Esophagus squamous epithelium (tissue), 5 donors: ENCODE measurements around the gene ATR. TPM values are rescaled to one million over a fixed set of nuclear protein-coding genes. Genes with fewer than 3 reads are reported as not detected.

Experiments
- DNase-seq: peaks from one replicate; lab custom pipeline; 2025; lab: John Stamatoyannopoulos, UW
- H3K27ac ChIP-seq, 4 donors: fragments of 200-600 bp; sonication (generic); one replicate each; pipeline ENCODE4 v1.5.1; 2016 to 2019; ENCODE audit warnings: mild to moderate bottlenecking in 1 of 4
- H3K27me3 ChIP-seq, 4 donors: fragments of 200-600 bp; sonication (generic); 1 replicate in 3 of 4; 2 replicates in 1 of 4; pipeline versions ENCODE4 v1.5.1 to v1.6.0; 2017 to 2021; ENCODE audit warnings: antibody characterized with exemption in 1 of 4
- H3K36me3 ChIP-seq, 3 donors: fragments of 200-600 bp; sonication (generic); one replicate each; pipeline ENCODE4 v1.5.1; 2016 to 2019
- H3K4me1 ChIP-seq, 3 donors: fragments of 200-600 bp; sonication (generic); one replicate each; pipeline ENCODE4 v1.5.1; 2017 to 2019
- H3K4me3 ChIP-seq, 4 donors: fragments of 200-600 bp; sonication (generic); 1 replicate in 3 of 4; 2 replicates in 1 of 4; pipeline ENCODE4 v1.5.1; 2016 to 2019; ENCODE audit warnings: mild to moderate bottlenecking in 2 of 4, moderate library complexity in 1 of 4
- H3K9me3 ChIP-seq, 3 donors: fragments of 200-600 bp; sonication (generic); one replicate each; pipeline ENCODE4 v1.5.1; 2016 to 2019
- POLR2A ChIP-seq, 4 donors: fragments of 450-650 bp; IDR thresholded peaks; one replicate each; pipeline ENCODE4 v1.6.1; 2017; ENCODE audit warnings: antibody characterized with exemption in 4 of 4, mild to moderate bottlenecking in 4 of 4, moderate library complexity in 3 of 4
- WGBS, 2 donors: methylation state at CpG; one replicate each; pipeline ENCODE4 v1.1.5; 2018; 5-methylcytosine and 5-hydroxymethylcytosine counted together
- intact Hi-C: fragments of 100-400 bp; cut with DNase I; formaldehyde crosslinking; loops from one replicate; pipeline ENCODE4 v1.15.0; 2022
- total RNA-seq, 4 donors: library from RNA; depleted of rRNA; stranded (reverse); fragments of >200 nt; gene quantifications; one replicate each; pipeline ENCODE4 v1.1.0, GENCODE V29; 2016
- TF ChIP-seq, protein P1 (sequence below), 6 experiments: fragments of 450-650 bp in 4 of 6; fragments of 200-600 bp in 2 of 6; sonication (generic) in 2 of 6; IDR thresholded peaks; one replicate each; pipeline ENCODE4 v1.5.1; 2016 to 2019; ENCODE audit warnings: antibody characterized with exemption in 6 of 6, mild to moderate bottlenecking in 4 of 6, moderate library complexity in 4 of 6
- donor health status: DM: yes; HTN: yes; CAD: no.

ATR gene
- total RNA-seq, 4 donors from 2014 or later = 18.3 to 28.4 (median 19.9) TPM

DNA sequence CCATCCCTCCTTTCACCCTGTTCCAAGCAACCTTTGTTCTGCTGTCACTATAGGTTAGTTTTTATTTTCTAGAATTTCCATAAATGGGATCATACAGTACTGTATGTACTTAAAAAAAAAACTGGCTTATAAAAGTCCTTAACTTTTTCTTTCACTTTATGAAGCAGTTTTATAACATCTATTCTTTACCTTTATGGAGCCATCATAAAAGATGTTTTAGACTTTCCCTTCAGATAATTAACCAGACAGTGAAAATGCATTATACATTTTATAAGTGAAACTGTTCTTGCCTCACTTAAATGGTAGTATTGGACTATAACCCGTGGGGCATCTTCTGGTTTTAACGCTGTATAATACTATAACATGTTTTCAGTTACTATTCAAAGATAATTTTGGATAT lies 43.9 kb upstream of the ATR start:
- WGBS, 2 donors = 88% methylated on average over 2 of the region's 2 CpGs
- Histone ChIP-seq H3K27me3 (no peaks in the 10 kb centered on the region), H3K27ac (no peak overlapping the region), H3K4me3 (no peak overlapping the region), H3K36me3 (no peaks in the 10 kb centered on the region), H3K4me1 (peaks cover 0 to 10% (median 5%) of the 10 kb centered on the region in 3 donors), H3K9me3 (no peaks in the 10 kb centered on the region)
- intact Hi-C loops = no loop called here
- no peak for TF ChIP-seq POLR2A (IDR thresholded peaks at IDR 0.05)
- TF ChIP-seq, protein P1, sequence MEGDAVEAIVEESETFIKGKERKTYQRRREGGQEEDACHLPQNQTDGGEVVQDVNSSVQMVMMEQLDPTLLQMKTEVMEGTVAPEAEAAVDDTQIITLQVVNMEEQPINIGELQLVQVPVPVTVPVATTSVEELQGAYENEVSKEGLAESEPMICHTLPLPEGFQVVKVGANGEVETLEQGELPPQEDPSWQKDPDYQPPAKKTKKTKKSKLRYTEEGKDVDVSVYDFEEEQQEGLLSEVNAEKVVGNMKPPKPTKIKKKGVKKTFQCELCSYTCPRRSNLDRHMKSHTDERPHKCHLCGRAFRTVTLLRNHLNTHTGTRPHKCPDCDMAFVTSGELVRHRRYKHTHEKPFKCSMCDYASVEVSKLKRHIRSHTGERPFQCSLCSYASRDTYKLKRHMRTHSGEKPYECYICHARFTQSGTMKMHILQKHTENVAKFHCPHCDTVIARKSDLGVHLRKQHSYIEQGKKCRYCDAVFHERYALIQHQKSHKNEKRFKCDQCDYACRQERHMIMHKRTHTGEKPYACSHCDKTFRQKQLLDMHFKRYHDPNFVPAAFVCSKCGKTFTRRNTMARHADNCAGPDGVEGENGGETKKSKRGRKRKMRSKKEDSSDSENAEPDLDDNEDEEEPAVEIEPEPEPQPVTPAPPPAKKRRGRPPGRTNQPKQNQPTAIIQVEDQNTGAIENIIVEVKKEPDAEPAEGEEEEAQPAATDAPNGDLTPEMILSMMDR (IDR thresholded peaks at IDR 0.05) = no peak
- no peak for DNase-seq

DNA sequence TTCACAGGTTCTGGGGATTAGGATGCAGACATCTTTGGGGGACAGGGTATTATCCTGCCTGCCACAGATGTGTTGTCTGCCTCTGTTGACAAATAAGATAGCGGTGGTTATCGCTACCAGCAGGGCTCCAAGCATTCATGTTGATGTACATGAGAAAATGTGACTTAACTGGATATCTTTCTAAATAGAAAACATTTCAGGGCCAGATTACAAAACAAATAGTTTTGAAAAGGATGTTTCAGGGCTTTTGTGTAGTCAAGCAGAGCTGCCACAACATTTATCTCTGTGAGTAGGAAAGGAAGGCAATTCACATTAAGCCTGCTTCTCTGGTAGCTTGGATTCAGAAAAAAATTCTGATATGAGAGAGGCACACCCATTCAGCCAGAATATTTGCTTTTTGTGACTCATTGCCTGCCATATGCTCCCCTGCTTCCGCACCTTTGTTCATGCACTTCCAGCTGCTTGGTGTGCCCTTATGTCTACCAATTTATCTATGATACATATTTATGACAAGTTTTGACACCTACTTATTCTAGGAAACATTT lies 40.5 kb upstream of the ATR start:
- Histone ChIP-seq H3K9me3 (no peaks in the 10 kb centered on the region), H3K27ac (no peak overlapping the region), H3K4me1 (peaks cover 0 to 10% (median 5%) of the 10 kb centered on the region in 3 donors), H3K36me3 (no peaks in the 10 kb centered on the region), H3K27me3 (no peaks in the 10 kb centered on the region), H3K4me3 (no peak overlapping the region)
- intact Hi-C loops = no loop called here
- no peak for DNase-seq
- WGBS, 2 donors = 73 to 81% methylated on average over 3 of the region's 3 CpGs
- TF ChIP-seq, protein P1 (IDR thresholded peaks at IDR 0.05) = peak in 1 of 6 experiments; percentile 25
- no peak for TF ChIP-seq POLR2A (IDR thresholded peaks at IDR 0.05)

DNA sequence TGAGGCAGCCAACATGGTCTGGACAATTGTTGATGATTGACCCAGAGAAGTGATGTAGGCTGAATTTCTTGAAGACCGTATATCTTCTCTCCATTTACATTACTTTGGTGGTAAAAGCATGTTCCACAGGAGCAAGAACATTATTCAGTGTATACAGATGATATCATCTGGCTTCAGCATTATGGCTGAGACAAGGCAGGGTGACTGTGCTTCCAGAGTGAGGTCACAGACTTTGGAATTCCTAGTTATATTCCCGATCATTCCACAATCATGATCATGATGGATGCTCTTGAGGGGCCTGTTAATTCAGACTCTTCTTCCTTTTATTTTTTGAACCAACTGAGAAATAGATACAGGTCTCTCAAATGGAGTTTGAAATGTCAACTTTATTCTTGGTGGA lies 36.6 kb upstream of the ATR start:
- WGBS, 2 donors = 90 to 95% methylated on average over 2 of the region's 2 CpGs
- no peak for DNase-seq
- TF ChIP-seq, protein P1 (IDR thresholded peaks at IDR 0.05) = no peak
- no peak for TF ChIP-seq POLR2A (IDR thresholded peaks at IDR 0.05)
- Histone ChIP-seq H3K27me3 (no peaks in the 10 kb centered on the region), H3K9me3 (no peaks in the 10 kb centered on the region), H3K27ac (no peak overlapping the region), H3K36me3 (no peaks in the 10 kb centered on the region), H3K4me3 (no peak overlapping the region), H3K4me1 (peaks cover 0 to 10% (median 5%) of the 10 kb centered on the region in 3 donors)
- intact Hi-C loops = no loop called here

DNA sequence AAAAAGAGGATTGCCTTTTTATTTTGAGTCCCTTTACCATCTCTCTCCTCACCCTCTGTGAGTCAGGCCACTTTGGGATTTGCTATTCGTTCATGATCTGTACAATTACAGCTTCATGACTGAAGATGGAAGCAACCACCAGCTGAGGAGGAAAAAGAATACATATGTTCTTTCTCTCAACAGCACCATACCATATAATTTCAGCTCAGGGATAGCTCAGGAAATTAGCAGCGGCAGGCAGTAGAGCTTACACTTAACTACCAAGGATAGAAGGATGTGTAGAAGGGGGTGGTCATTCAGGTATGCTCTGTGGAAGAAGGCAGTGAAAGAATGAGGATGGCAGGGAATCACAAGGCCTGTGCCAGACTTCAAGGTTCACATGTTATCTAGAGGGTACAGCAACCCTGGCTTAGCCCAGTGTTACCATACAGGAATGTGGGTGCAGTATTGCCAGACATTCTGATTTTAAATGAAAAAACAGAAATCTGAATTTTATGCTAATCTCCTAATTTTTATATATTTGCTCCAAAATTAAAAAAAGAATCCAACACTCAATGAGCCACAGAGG lies 35.6 kb upstream of the ATR start:
- WGBS, 2 donors = 79 to 92% methylated on average over 2 of the region's 2 CpGs
- H3K4me1 ChIP-seq = peaks cover 0 to 6% (median 5%) of the 10 kb centered on the region in 3 donors
- no peak for TF ChIP-seq POLR2A (IDR thresholded peaks at IDR 0.05)
- TF ChIP-seq, protein P1 (IDR thresholded peaks at IDR 0.05) = no peak
- intact Hi-C loops = no loop called here
- no peaks in the 10 kb centered on the region for H3K36me3 ChIP-seq
- H3K27ac ChIP-seq = no peak overlapping the region
- no peak for DNase-seq
- no peak overlapping the region for H3K4me3 ChIP-seq
- H3K27me3 ChIP-seq = no peaks in the 10 kb centered on the region
- no peaks in the 10 kb centered on the region for H3K9me3 ChIP-seq

DNA sequence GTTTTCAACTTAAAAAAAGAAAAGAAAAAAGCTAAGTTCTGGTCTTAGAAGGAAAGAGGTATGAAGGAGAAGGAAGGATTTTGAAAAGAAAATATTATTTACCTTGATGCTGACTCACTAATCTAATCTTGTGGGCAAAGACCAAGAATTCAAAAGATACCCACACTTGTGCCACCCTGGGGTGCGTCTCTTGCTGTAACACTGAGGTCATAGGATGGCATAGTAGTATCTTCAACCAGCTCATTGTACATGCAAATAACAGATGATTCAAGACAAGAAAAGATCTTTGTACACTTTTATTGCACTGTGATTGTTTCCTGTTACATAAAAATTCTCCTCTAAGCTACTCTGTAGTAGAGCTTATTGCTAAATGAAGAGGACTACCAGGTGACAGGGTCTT lies 35.0 kb upstream of the ATR start:
- TF ChIP-seq, protein P1 (IDR thresholded peaks at IDR 0.05) = no peak
- TF ChIP-seq POLR2A (IDR thresholded peaks at IDR 0.05) = no peak
- intact Hi-C loops = no loop called here
- WGBS, 2 donors = 34 to 72% methylated on average over 1 of the region's 1 CpG
- Histone ChIP-seq H3K27me3 (no peaks in the 10 kb centered on the region), H3K36me3 (no peaks in the 10 kb centered on the region), H3K27ac (no peak overlapping the region), H3K9me3 (no peaks in the 10 kb centered on the region), H3K4me1 (no peaks in the 10 kb centered on the region), H3K4me3 (no peak overlapping the region)
- no peak for DNase-seq
